SK-N-SH (cell line): Measurements from ENCODE around the gene ZNF81. TPM values are rescaled to one million over a fixed set of nuclear protein-coding genes. Genes with fewer than 3 reads are reported as not detected.

Source experiments
- CTCF ChIA-PET: fragments of 300-600, 350-600 bp; formaldehyde crosslinking; extraction: SDS; loops from one replicate; lab custom pipeline; 2021; lab: Yijun Ruan, JAX
- POLR2A ChIA-PET: fragments of 350-600 bp; sonication (Branson Sonifier 250); formaldehyde crosslinking; extraction: SDS; loops from one replicate; lab custom pipeline; 2020; ENCODE audit warnings: antibody characterized with exemption, inconsistent platforms; lab: Yijun Ruan, JAX
- DNase-seq: peaks from one replicate; pipeline ENCODE4 v3.0.0; 2012
- H2AFZ ChIP-seq: fragments of 200-600 bp; sonication (generic); 2 replicates; pipeline ENCODE4 v1.8.1; 2016; ENCODE audit warnings: antibody characterized with exemption, mild to moderate bottlenecking, low read depth
- H3F3A ChIP-seq: fragments of 200-600 bp; sonication (generic); replicated peaks from 2 replicates; pipeline ENCODE3; 2016; ENCODE audit warnings: antibody characterized with exemption, mild to moderate bottlenecking; ENCODE audit not compliant: insufficient read depth
- H3K27ac ChIP-seq, 2 experiments: fragments of 200-500 bp in 1 of 2; fragments of 200-600 bp in 1 of 2; sonication (Bioruptor generic) in 1 of 2; sonication (generic), shearing (Covaris generic) in 1 of 2; 2 replicates each; pipeline versions ENCODE4 v1.5.1 to v1.6.1; 2014 to 2016; ENCODE audit warnings: low read depth in 2 of 2, inconsistent platforms in 1 of 2, low read length in 1 of 2, mild to moderate bottlenecking in 1 of 2, mixed read lengths in 1 of 2
- H3K27me3 ChIP-seq: fragments of 200-600 bp; sonication (generic), shearing (Covaris generic); 2 replicates; pipeline ENCODE4 v1.6.1; 2016; ENCODE audit warnings: mixed run types; ENCODE audit not compliant: insufficient read depth
- H3K36me3 ChIP-seq, 2 experiments: fragments of 200-500 bp in 1 of 2; fragments of 200-600 bp in 1 of 2; sonication (Bioruptor generic) in 1 of 2; sonication (generic) in 1 of 2; replicated peaks in 1 of 2; 2 replicates each; pipeline versions ENCODE3 to v1.5.1; 2014 to 2016; ENCODE audit warnings: low read length in 1 of 2, mild to moderate bottlenecking in 1 of 2; ENCODE audit not compliant: insufficient read depth in 2 of 2, control insufficient read depth in 1 of 2
- H3K4me1 ChIP-seq, 2 experiments: fragments of 200-500 bp in 1 of 2; fragments of 200-600 bp in 1 of 2; sonication (Bioruptor generic) in 1 of 2; sonication (generic), shearing (Covaris generic) in 1 of 2; 2 replicates each; pipeline versions ENCODE4 v1.5.1 to v1.6.1; 2014 to 2016; ENCODE audit warnings: low read depth in 1 of 2, low read length in 1 of 2, mixed run types in 1 of 2; ENCODE audit not compliant: insufficient read depth in 2 of 2, control insufficient read depth in 1 of 2
- H3K4me2 ChIP-seq: fragments of 200-600 bp; sonication (generic), shearing (Covaris generic); 2 replicates; pipeline ENCODE4 v1.6.1; 2017; ENCODE audit warnings: mixed run types
- H3K4me3 ChIP-seq, 2 experiments: fragments of 200-500 bp in 1 of 2; fragments of 200-600 bp in 1 of 2; sonication (Bioruptor generic) in 1 of 2; sonication (generic), shearing (Covaris generic) in 1 of 2; 2 replicates each; pipeline versions ENCODE4 v1.5.1 to v1.8.1; 2014 to 2016; ENCODE audit warnings: low read depth in 2 of 2, inconsistent platforms in 1 of 2, low read length in 1 of 2, mild to moderate bottlenecking in 1 of 2, mixed read lengths in 1 of 2, moderate library complexity in 1 of 2
- H3K79me2 ChIP-seq: fragments of 200-600 bp; sonication (generic); 2 replicates; pipeline ENCODE4 v1.8.1; 2017; ENCODE audit warnings: mild to moderate bottlenecking; ENCODE audit not compliant: insufficient read depth
- H3K9ac ChIP-seq: fragments of 200-600 bp; sonication (generic); 2 replicates; pipeline ENCODE4 v1.6.1; 2017; ENCODE audit warnings: mixed run types
- H3K9me2 ChIP-seq: fragments of 200-600 bp; sonication (generic); 2 replicates; pipeline ENCODE4 v1.6.1; 2017; ENCODE audit warnings: mixed run types
- H3K9me3 ChIP-seq: fragments of 200-600 bp; sonication (generic); 2 replicates; pipeline ENCODE4 v1.6.1; 2017; ENCODE audit warnings: mixed run types, mild to moderate bottlenecking, moderate library complexity
- H4K20me1 ChIP-seq: fragments of 200-600 bp; sonication (generic); 2 replicates; pipeline ENCODE4 v1.6.1; 2017; ENCODE audit warnings: mild to moderate bottlenecking, mixed run types; ENCODE audit not compliant: insufficient read depth
- ELF1 ChIP-seq: IDR thresholded peaks from 2 replicates; pipeline ENCODE4 v1.4.0; 2012
- EP300 ChIP-seq, 2 experiments: IDR thresholded peaks; 2 replicates each; pipeline versions ENCODE4 v1.4.0 to v1.6.1; 2012; ENCODE audit warnings: borderline replicate concordance in 1 of 2, low read depth in 1 of 2, low read length in 1 of 2
- EZH2phosphoT487 ChIP-seq: fragments of 200-600 bp; sonication (generic); IDR thresholded peaks from 2 replicates; pipeline ENCODE4 v1.6.1; 2017; ENCODE audit warnings: low read depth, mixed run types, mild to moderate bottlenecking, antibody characterized with exemption, moderate library complexity, borderline replicate concordance
- FOSL2 ChIP-seq: IDR thresholded peaks from 2 replicates; pipeline ENCODE4 v1.4.0; 2012; ENCODE audit warnings: low read depth, mild to moderate bottlenecking, moderate library complexity, borderline replicate concordance
- FOXJ3 ChIP-seq: sonication (generic); formaldehyde crosslinking; IDR thresholded peaks from 2 replicates; pipeline ENCODE4 v1.5.1; 2020; ENCODE audit warnings: mild to moderate bottlenecking, missing genetic modification reagents
- FOXM1 ChIP-seq: IDR thresholded peaks from 2 replicates; pipeline ENCODE4 v1.4.0; 2012; ENCODE audit warnings: low read depth, mild to moderate bottlenecking
- GABPA ChIP-seq: IDR thresholded peaks from 2 replicates; pipeline ENCODE4 v1.4.0; 2012; ENCODE audit warnings: low read depth, mild to moderate bottlenecking
- GATA2 ChIP-seq: sonication (generic); formaldehyde crosslinking; IDR thresholded peaks from 2 replicates; pipeline ENCODE4 v1.5.0; 2020; ENCODE audit warnings: mild to moderate bottlenecking, missing genetic modification reagents
- JUND ChIP-seq: IDR thresholded peaks from 2 replicates; pipeline ENCODE4 v1.4.0; 2012
- MEF2A ChIP-seq: IDR thresholded peaks from 2 replicates; pipeline ENCODE4 v1.4.0; 2012; ENCODE audit warnings: low read depth, borderline replicate concordance
- MXI1 ChIP-seq: IDR thresholded peaks from 2 replicates; pipeline ENCODE4 v1.6.1; 2012; ENCODE audit warnings: mild to moderate bottlenecking, low read depth, low read length, improper control_type of control experiment
- NFIC ChIP-seq: IDR thresholded peaks from 2 replicates; pipeline ENCODE4 v1.4.0; 2012; ENCODE audit warnings: borderline replicate concordance
- NRF1 ChIP-seq: IDR thresholded peaks from 2 replicates; pipeline ENCODE4 v1.6.1; 2012; ENCODE audit warnings: low read depth, mild to moderate bottlenecking, low read length
- PBX3 ChIP-seq: IDR thresholded peaks from 2 replicates; pipeline ENCODE4; 2012
- POLR2AphosphoS5 ChIP-seq: IDR thresholded peaks from 2 replicates; pipeline ENCODE4 v1.6.1; 2012; ENCODE audit warnings: low read depth, low read length
- RAD21 ChIP-seq: IDR thresholded peaks from 2 replicates; pipeline ENCODE4 v1.6.1; 2012; ENCODE audit warnings: mild to moderate bottlenecking, low read length
- REST ChIP-seq: IDR thresholded peaks from 2 replicates; pipeline ENCODE4 v1.6.1; 2012; ENCODE audit warnings: mild to moderate bottlenecking, low read depth, low read length, moderate library complexity
- RXRA ChIP-seq: IDR thresholded peaks from 2 replicates; pipeline ENCODE4 v1.4.0; 2012; ENCODE audit warnings: low read depth, mild to moderate bottlenecking, borderline replicate concordance
- SIN3A ChIP-seq: IDR thresholded peaks from 2 replicates; pipeline ENCODE4 v1.6.1; 2012; ENCODE audit warnings: low read depth, mild to moderate bottlenecking, low read length, moderate library complexity, borderline replicate concordance
- SMC3 ChIP-seq: IDR thresholded peaks from 2 replicates; pipeline ENCODE4 v1.6.1; 2012; ENCODE audit warnings: low read depth, low read length, improper control_type of control experiment
- TAF1 ChIP-seq: IDR thresholded peaks from 2 replicates; pipeline ENCODE4 v1.6.1; 2012; ENCODE audit warnings: low read depth, mild to moderate bottlenecking, low read length, moderate library complexity, borderline replicate concordance
- TCF12 ChIP-seq: IDR thresholded peaks from 2 replicates; pipeline ENCODE4 v1.4.0; 2012
- TEAD4 ChIP-seq: IDR thresholded peaks from 2 replicates; pipeline ENCODE4 v1.4.0; 2012; ENCODE audit warnings: mild to moderate bottlenecking, borderline replicate concordance; ENCODE audit not compliant: insufficient read depth
- WGBS: methylation state at CpG from one replicate; pipeline ENCODE4 v1.1.6; 2017; ENCODE audit warnings: low lambda C conversion rate; 5-methylcytosine and 5-hydroxymethylcytosine counted together
- polyA plus RNA-seq, 3 experiments: library from polyadenylated mRNA; depleted of rRNA; stranded (reverse); fragments of >200 nt; gene quantifications; 2 replicates each; pipeline ENCODE4 v1.2.3, GENCODE V29; 2012
- TF ChIP-seq, protein P1 (sequence below): fragments of 150-350 bp; IDR thresholded peaks from 2 replicates; pipeline ENCODE4 v1.6.1; 2016; ENCODE audit warnings: mild to moderate bottlenecking, low read depth, low read length
- TF ChIP-seq, protein P2 (sequence below): IDR thresholded peaks from 2 replicates; pipeline ENCODE4 v1.4.0; 2012; ENCODE audit warnings: low read depth
- TF ChIP-seq, protein P3 (sequence below): fragments of 150-350 bp; IDR thresholded peaks from 2 replicates; pipeline ENCODE4 v1.6.1; 2017; ENCODE audit warnings: antibody characterized with exemption, low read length, low read depth, borderline replicate concordance

Gene ZNF81
- 3.5 and 6.0 TPM in 2 replicates for polyA plus RNA-seq (2012; rRNA removed)
- polyA plus RNA-seq (2012; cell fraction: cytosol; rRNA removed): 4.3 and 4.5 TPM in 2 replicates
- polyA plus RNA-seq (2012; cell fraction: nucleus; rRNA removed): 7.6 and 8.5 TPM in 2 replicates

- Histone ChIP-seq H3K36me3 (peaks cover 0 to 5% of the 10 kb centered on the region in 2 experiments), H3K27me3 (no peaks in the 10 kb centered on the region), H3K27ac (peak within 1 kb of the TSS; percentile 60 to 85; a peak in 3 of 4 replicates), H3K4me2 (peak within 1 kb of the TSS; percentile 81), H2AFZ (peak within 1 kb of the TSS; percentile 96), H3K4me1 (peaks cover 0 to 9% of the 10 kb centered on the region in 2 experiments; a peak in 3 of 4 replicates), H3K9me2 (no peaks in the 10 kb centered on the region), H3K79me2 (peaks cover 28% of the 10 kb centered on the region), H3F3A (no peaks in the 10 kb centered on the region), H3K9me3 (no peaks in the 10 kb centered on the region), H4K20me1 (no peaks in the 10 kb centered on the region), H3K9ac (peak within 1 kb of the TSS; percentile 67), H3K4me3 (peak within 1 kb of the TSS; percentile 75 to 90)
- ChIA-PET POLR2A (interaction anchor here (1.4 kb wide), 1 partner anchor 191 kb away, joined by 3 read pairs; no protein-coding TSS in a partner anchor), CTCF (interaction anchor here (1.2 to 2.3 kb wide), 4 partner anchors 17 to 191 kb away, joined by 3 to 11 read pairs (median 4); no protein-coding TSS in a partner anchor)
- WGBS: under 1% methylated on average over 37 of the region's 41 CpGs
- DNase-seq: peak; percentile 86
- TF ChIP-seq, protein P1, sequence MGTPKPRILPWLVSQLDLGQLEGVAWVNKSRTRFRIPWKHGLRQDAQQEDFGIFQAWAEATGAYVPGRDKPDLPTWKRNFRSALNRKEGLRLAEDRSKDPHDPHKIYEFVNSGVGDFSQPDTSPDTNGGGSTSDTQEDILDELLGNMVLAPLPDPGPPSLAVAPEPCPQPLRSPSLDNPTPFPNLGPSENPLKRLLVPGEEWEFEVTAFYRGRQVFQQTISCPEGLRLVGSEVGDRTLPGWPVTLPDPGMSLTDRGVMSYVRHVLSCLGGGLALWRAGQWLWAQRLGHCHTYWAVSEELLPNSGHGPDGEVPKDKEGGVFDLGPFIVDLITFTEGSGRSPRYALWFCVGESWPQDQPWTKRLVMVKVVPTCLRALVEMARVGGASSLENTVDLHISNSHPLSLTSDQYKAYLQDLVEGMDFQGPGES: no peak
- TF ChIP-seq NRF1: peak; percentile 55; the same call in 1 of the 2 replicates
- TF ChIP-seq FOSL2: no peak
- TF ChIP-seq JUND: no peak
- no peak for TF ChIP-seq REST
- TF ChIP-seq FOXJ3 (CRISPR knock-in tag): no peak
- no peak for TF ChIP-seq FOXM1
- peak; percentile 28; the same call in 1 of the 2 replicates for TF ChIP-seq TAF1
- TF ChIP-seq MXI1: peak; percentile 86
- TF ChIP-seq, protein P2, sequence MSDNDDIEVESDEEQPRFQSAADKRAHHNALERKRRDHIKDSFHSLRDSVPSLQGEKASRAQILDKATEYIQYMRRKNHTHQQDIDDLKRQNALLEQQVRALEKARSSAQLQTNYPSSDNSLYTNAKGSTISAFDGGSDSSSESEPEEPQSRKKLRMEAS: peak; percentile 69; the same call in 1 of the 2 replicates
- peak; percentile 57; the same call in 1 of the 2 replicates for TF ChIP-seq POLR2AphosphoS5
- TF ChIP-seq, protein P3, sequence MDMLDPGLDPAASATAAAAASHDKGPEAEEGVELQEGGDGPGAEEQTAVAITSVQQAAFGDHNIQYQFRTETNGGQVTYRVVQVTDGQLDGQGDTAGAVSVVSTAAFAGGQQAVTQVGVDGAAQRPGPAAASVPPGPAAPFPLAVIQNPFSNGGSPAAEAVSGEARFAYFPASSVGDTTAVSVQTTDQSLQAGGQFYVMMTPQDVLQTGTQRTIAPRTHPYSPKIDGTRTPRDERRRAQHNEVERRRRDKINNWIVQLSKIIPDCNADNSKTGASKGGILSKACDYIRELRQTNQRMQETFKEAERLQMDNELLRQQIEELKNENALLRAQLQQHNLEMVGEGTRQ: peak; percentile 39; the same call in 1 of the 2 replicates
- TF ChIP-seq SMC3: no peak
- no peak for TF ChIP-seq RXRA
- no peak for TF ChIP-seq EZH2phosphoT487
- no peak for TF ChIP-seq EP300 (IDR thresholded peaks at IDR 0.05; ENCODE audit: borderline replicate concordance in 1 of 2, low read depth in 1 of 2, low read length in 1 of 2)
- TF ChIP-seq ELF1: peak; percentile 96
- TF ChIP-seq GABPA: peak; percentile 70
- TF ChIP-seq RAD21: no peak
- TF ChIP-seq NFIC: no peak
- TF ChIP-seq TCF12: no peak
- no peak for TF ChIP-seq MEF2A
- TF ChIP-seq GATA2 (CRISPR knock-in tag): peak; percentile 17; the same call in 1 of the 2 replicates
- TF ChIP-seq SIN3A: no peak
- TF ChIP-seq TEAD4: no peak
- no peak for TF ChIP-seq PBX3
These were observed at the start of gene ZNF81 for GRCh38 chrX:47836164-47837072. Gene ZNF81 (plus strand): TSS chrX:47836902. CDS start chrX:47846268, 9,366 bp downstream.
